DND-41 (cell line): ENCODE measurements around the gene DOCK7.
"Not testable (repeated sequence)": the region's sequence is repeated elsewhere in the genome, so short reads cannot be mapped to it uniquely, and the experiment has no call there.

Source experiments
- EZH2 ChIP-seq: IDR thresholded peaks from 3 replicates; pipeline ENCODE4 v1.6.1; 2012; ENCODE audit warnings: borderline replicate concordance, low read depth, mild to moderate bottlenecking, moderate library complexity, low read length, inconsistent platforms; ENCODE audit not compliant: severe bottlenecking
- TF ChIP-seq, protein P1 (sequence below): IDR thresholded peaks from 2 replicates; pipeline ENCODE4 v1.5.1; 2012; ENCODE audit warnings: borderline replicate concordance, low read length, moderate library complexity, mild to moderate bottlenecking; ENCODE audit not compliant: poor library complexity, severe bottlenecking; ENCODE audit errors: extremely low read depth

DNA sequence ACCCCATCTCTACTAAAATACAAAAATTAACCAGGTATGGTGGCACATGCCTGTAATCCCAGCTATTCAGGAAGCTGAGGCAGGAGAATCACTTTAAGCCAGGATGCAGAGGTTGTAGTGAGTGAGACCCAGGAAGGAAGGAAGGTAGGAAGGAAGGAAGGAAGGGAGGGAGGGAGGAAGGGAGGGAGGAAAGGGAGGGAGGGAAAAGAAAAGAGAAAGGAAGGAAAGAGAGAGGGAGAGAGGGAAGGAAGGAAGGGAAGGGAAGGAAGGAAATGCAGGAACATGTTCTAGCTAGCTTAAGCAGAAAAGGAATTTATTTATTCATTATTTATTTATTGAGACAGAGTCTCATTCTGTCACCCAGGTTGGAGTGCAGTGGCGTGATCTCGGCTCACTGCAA is 30.2 kb upstream of the DOCK7 start:
- TF ChIP-seq, protein P1, sequence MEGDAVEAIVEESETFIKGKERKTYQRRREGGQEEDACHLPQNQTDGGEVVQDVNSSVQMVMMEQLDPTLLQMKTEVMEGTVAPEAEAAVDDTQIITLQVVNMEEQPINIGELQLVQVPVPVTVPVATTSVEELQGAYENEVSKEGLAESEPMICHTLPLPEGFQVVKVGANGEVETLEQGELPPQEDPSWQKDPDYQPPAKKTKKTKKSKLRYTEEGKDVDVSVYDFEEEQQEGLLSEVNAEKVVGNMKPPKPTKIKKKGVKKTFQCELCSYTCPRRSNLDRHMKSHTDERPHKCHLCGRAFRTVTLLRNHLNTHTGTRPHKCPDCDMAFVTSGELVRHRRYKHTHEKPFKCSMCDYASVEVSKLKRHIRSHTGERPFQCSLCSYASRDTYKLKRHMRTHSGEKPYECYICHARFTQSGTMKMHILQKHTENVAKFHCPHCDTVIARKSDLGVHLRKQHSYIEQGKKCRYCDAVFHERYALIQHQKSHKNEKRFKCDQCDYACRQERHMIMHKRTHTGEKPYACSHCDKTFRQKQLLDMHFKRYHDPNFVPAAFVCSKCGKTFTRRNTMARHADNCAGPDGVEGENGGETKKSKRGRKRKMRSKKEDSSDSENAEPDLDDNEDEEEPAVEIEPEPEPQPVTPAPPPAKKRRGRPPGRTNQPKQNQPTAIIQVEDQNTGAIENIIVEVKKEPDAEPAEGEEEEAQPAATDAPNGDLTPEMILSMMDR: not testable (repeated sequence)
- not testable (repeated sequence) for TF ChIP-seq EZH2
